GM19463 (cell line): ENCODE data around the gene FNDC10.

Source experiments
- ATAC-seq: cut with Tn5 transposase; IDR thresholded peaks from one replicate; pipeline ENCODE4 v1.9.1; 2021; ENCODE audit warnings: mild to moderate bottlenecking, moderate library complexity; ENCODE audit not compliant: unreplicated experiment

The FNDC10 gene

GRCh38 chr1:1616045-1616790 lies 16.3 kb upstream of the FNDC10 start:
- ATAC-seq = peak; percentile 21

GRCh38 chr1:1615256-1616044 lies 15.5 kb upstream of the FNDC10 start, which contains the start of gene MIB2:
MIB2 (plus strand) TSS chr1:1615500; CDS start chr1:1623453, 7,953 bp downstream.
- ATAC-seq = peak; percentile 77

GRCh38 chr1:1614954-1615255 lies 15.0 kb upstream of the FNDC10 start:
- no peak for ATAC-seq

- ATAC-seq = no peak
Measured at GRCh38 chr1:1614204-1614953, 14.4 kb upstream of the FNDC10 start.

- no peak for ATAC-seq
Measured at GRCh38 chr1:1613509-1614082, 13.7 kb upstream of the FNDC10 start.

GRCh38 chr1:1612104-1612400 lies 12.1 kb upstream of the FNDC10 start:
- no peak for ATAC-seq

- no peak for ATAC-seq
Measured at GRCh38 chr1:1610796-1611195, 10.9 kb upstream of the FNDC10 start.

GRCh38 chr1:1609822-1610485 lies 10.0 kb upstream of the FNDC10 start:
- ATAC-seq = no peak

GRCh38 chr1:1606232-1606631 lies 6.3 kb upstream of the FNDC10 start:
- no peak for ATAC-seq

GRCh38 chr1:1605724-1606123 lies 5.8 kb upstream of the FNDC10 start:
- no peak for ATAC-seq

- no peak for ATAC-seq
Measured at GRCh38 chr1:1605034-1605591, 5.2 kb upstream of the FNDC10 start.

- no peak for ATAC-seq
Measured at GRCh38 chr1:1604374-1605033, 4.6 kb upstream of the FNDC10 start.

GRCh38 chr1:1603671-1604373 lies 3.9 kb upstream of the FNDC10 start:
- ATAC-seq = no peak

- ATAC-seq = no peak
Measured at GRCh38 chr1:1602968-1603506, 3.1 kb upstream of the FNDC10 start.

GRCh38 chr1:1602304-1602967 lies 2.5 kb upstream of the FNDC10 start:
- no peak for ATAC-seq

GRCh38 chr1:1601564-1602303 lies 1.8 kb upstream of the FNDC10 start:
- no peak for ATAC-seq

GRCh38 chr1:1600861-1601563 lies 1.1 kb upstream of the FNDC10 start:
- no peak for ATAC-seq
